Vagina (tissue), 2 donors: Measurements from ENCODE around the gene CABP5.

Experiments used
- CTCF ChIP-seq, 3 experiments: fragments of 450-650 bp in 2 of 3; fragments of 200-600 bp in 1 of 3; sonication (generic) in 1 of 3; IDR thresholded peaks; one replicate each; pipeline ENCODE4 v1.5.1; 2017 to 2019; ENCODE audit warnings: antibody characterized with exemption in 3 of 3, mild to moderate bottlenecking in 2 of 3, moderate library complexity in 2 of 3
- POLR2AphosphoS5 ChIP-seq, 2 donors: sonication (generic); formaldehyde crosslinking; IDR thresholded peaks; one replicate each; pipeline ENCODE4 v1.9.0; 2017; ENCODE audit warnings: antibody characterized with exemption in 2 of 2, mild to moderate bottlenecking in 2 of 2, low read depth in 1 of 2; ENCODE audit not compliant: insufficient read depth in 1 of 2

GRCh38 chr19:48000846-48001245 lies 43.0 kb downstream of the CABP5 start:
- TF ChIP-seq CTCF (IDR thresholded peaks at IDR 0.05) (no peak), POLR2AphosphoS5 (IDR thresholded peaks at IDR 0.05; ENCODE audit: insufficient read depth in 1 of 2, low read depth in 1 of 2) (no peak)
